ENCODE data around the gene PTPN22. TPM values are rescaled to one million over a fixed set of nuclear protein-coding genes. Genes with fewer than 3 reads are reported as not detected.

PTPN22 gene
- 0.08 and 1.9 TPM in 2 replicates for total RNA-seq (ENCODE audit: low replicate concordance)

DNA sequence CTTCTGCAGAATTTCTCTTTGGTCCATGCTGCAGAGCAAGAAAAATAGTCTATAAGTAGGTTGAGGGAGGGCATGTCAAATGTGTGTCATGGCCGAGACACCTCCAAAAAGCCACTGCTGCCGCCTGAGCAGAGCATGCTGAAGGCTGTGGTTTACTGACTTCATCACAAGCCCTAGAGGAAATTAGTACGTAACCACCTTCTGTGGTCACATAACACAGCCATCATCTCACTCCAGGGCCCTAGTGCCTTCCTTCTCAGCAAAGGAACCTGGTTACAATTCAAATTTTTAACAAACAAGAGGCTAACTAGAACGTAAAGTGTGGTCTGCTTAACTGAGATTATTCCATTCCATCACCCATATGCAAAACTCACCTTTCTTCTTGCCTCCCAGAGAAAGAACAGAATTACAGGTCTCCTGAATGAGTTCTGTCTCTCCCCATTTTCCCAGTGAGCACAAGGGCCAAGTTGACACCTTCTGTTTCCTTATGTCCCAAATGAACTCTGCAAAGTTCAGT lies at the start of gene PTPN22:
Gene PTPN22, minus strand, starts transcription at position 116 of the 517 bp plus-strand sequence.

GRCh38 chr1:113904674-113905434 lies 33.3 kb upstream of the PTPN22 start, which contains the start of the genes AP4B1 and DCLRE1B:
Gene AP4B1, minus strand, starts transcription at chr1:113904799. Its CDS starts 82 bp downstream, at chr1:113904717.
Gene DCLRE1B, plus strand, starts transcription at chr1:113905326. Its CDS starts 261 bp downstream, at chr1:113905587.

GRCh38 chr1:113887402-113888175 lies 16.1 kb upstream of the PTPN22 start, which contains the start of gene BCL2L15:
Gene BCL2L15, minus strand, starts transcription at chr1:113887581. Its CDS starts 206 bp downstream, at chr1:113887375.

GRCh38 chr1:113811888-113812660 lies 59.4 kb downstream of the PTPN22 start, which contains the start of gene RSBN1:
Gene RSBN1, minus strand, starts transcription at chr1:113812476. Its CDS starts 64 bp downstream, at chr1:113812412.

Other genes with a start within 250 kb of the PTPN22 start
- 16.4 and 26.1 TPM in 2 replicates for gene PHTF1, start 112.2 kb downstream of the PTPN22 start, total RNA-seq (ENCODE audit: low replicate concordance)
- gene RSBN1, start 59.2 kb downstream of the PTPN22 start, total RNA-seq (ENCODE audit: low replicate concordance): 6.0 and 23.6 TPM in 2 replicates
- 0.08 TPM in 1 of 2 replicates, not detected in the other for gene BCL2L15, start 15.9 kb upstream of the PTPN22 start, total RNA-seq (ENCODE audit: low replicate concordance)
- 12.9 and 22.3 TPM in 2 replicates for gene AP4B1, start 33.1 kb upstream of the PTPN22 start, total RNA-seq (ENCODE audit: low replicate concordance)
- gene DCLRE1B, start 33.6 kb upstream of the PTPN22 start, total RNA-seq (ENCODE audit: low replicate concordance): 0.82 and 1.4 TPM in 2 replicates
- gene HIPK1, start 57.6 kb upstream of the PTPN22 start, total RNA-seq (ENCODE audit: low replicate concordance): 17.4 and 17.7 TPM in 2 replicates
- 22.5 and 80.3 TPM in 2 replicates for gene OLFML3, start 107.8 kb upstream of the PTPN22 start, total RNA-seq (ENCODE audit: low replicate concordance)

All from smooth muscle cell of the coronary artery (primary cell).